Type B pancreatic cell (in vitro differentiated cells): ENCODE data around the gene CMSS1. TPM values are rescaled to one million over a fixed set of nuclear protein-coding genes. Genes with fewer than 3 reads are reported as not detected.
A peak's percentile ranks its signal among the peaks of the same experiment; 100 is the strongest.

Experiments
- DNase-seq: peaks from one replicate; pipeline ENCODE4 v3.0.0; 2021; ENCODE audit warnings: mixed read lengths; ENCODE audit not compliant: unreplicated experiment; ENCODE audit errors: extremely low spot score
- H3K27ac Mint-ChIP-seq: 2 replicates; pipeline ENCODE4 v1.8.0; 2021; ENCODE audit warnings: mild to moderate bottlenecking, mixed read lengths
- H3K27me3 Mint-ChIP-seq: 2 replicates; pipeline ENCODE4 v1.8.0; 2021; ENCODE audit warnings: mixed read lengths
- H3K36me3 Mint-ChIP-seq: 2 replicates; pipeline ENCODE4 v1.8.0; 2021; ENCODE audit warnings: mixed read lengths
- H3K4me1 Mint-ChIP-seq: one replicate; pipeline ENCODE4 v1.8.0; 2021; ENCODE audit warnings: mixed read lengths; ENCODE audit not compliant: unreplicated experiment
- H3K4me3 Mint-ChIP-seq: 2 replicates; pipeline ENCODE4 v1.8.0; 2021; ENCODE audit warnings: mild to moderate bottlenecking, mixed read lengths
- H3K9me3 Mint-ChIP-seq: 2 replicates; pipeline ENCODE4 v1.8.0; 2021; ENCODE audit warnings: mixed read lengths
- CTCF ChIP-seq: fragments of 200-600 bp; sonication (generic); conservative IDR thresholded peaks from 2 replicates; pipeline ENCODE4 v1.5.0; 2021; ENCODE audit warnings: antibody characterized with exemption, mild to moderate bottlenecking
- total RNA-seq: library from RNA; stranded (reverse); gene quantifications from 2 replicates; pipeline ENCODE4 v1.2.1, GENCODE V29; 2021; ENCODE audit warnings: low replicate concordance

The CMSS1 gene
- total RNA-seq, 1 donor from 2014 or later = 34.1 TPM

DNA sequence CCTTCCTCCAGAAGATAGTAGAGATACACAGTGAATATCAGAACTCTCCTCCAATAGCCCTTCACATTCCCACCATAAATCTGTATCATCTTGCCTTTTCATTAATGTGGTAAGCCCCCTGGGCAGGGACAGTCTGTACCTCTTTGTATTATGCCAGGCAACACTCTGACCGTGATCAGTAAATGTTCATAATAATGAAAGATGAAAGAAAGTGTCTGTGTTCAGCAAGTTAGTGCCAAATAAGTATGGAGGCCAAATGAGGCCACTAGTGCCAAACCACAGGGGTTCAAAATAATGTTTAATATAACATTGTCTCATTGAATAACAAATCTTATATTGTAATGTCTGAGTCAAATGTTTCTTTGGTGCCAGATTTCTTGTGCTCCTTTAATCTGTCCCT, 104.3 kb downstream of the CMSS1 start:
- H3K27ac Mint-ChIP-seq = no peak overlapping the region
- H3K9me3 Mint-ChIP-seq = peaks cover 16% of the 10 kb centered on the region
- no peak for DNase-seq
- no peak for TF ChIP-seq CTCF
- no peak overlapping the region for H3K4me3 Mint-ChIP-seq
- peaks cover 18% of the 10 kb centered on the region for H3K36me3 Mint-ChIP-seq
- H3K27me3 Mint-ChIP-seq = no peaks in the 10 kb centered on the region
- peaks cover 19% of the 10 kb centered on the region for H3K4me1 Mint-ChIP-seq

DNA sequence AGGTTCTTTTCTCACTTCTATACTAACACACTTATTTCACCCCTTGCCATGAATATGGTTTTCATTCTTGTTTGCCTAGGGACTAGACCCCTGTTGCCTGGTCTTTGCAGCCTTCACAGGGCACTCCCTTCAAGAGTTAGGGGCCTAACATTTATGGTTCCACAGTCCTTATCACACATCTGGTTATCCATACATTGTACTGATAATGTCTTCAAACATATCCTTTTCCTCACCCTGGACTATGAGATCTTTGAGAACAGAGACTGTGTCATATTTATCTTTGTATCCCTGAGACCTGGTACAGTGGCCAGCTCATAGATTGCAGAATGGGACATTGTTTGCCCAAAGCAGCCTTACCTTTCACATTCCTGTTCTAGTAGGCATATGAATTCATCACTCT, 106.2 kb downstream of the CMSS1 start:
- Mint-ChIP-seq H3K9me3 (peaks cover 9% of the 10 kb centered on the region), H3K27ac (peak overlapping the region; percentile 38), H3K36me3 (peaks cover 15% of the 10 kb centered on the region), H3K4me3 (no peak overlapping the region), H3K4me1 (peaks cover 22% of the 10 kb centered on the region), H3K27me3 (no peaks in the 10 kb centered on the region)
- DNase-seq = no peak
- no peak for TF ChIP-seq CTCF

DNA sequence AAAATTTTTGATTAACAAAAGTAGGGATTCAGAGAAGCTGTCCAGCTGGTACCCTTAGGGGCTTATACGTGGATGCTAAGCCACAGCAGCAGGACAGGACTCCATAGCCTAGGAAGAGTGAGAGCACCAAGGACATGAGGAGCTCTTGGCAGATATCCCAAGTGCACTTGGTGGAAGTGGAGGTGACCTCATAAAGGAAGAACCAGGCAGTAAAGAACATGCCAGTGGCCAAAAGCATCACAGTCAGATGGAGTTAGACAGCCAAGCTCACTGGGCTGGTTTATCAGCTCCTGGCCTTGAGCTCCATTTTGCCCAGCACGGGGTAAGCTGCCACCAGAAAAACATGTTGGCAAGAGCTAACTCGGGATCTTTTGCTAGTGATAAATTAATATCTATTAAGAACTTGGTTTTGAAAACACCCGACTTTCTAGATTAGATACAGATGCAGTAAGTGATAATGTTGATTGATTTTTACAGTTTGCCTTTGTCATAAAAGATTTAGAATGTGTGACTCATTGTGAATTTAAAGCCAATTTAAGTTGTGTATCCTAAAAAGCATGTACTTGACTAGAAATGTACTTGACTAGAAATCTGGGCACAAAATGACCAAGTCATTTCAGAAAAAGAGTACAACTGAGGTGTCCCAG, 108.0 kb downstream of the CMSS1 start:
- no peak for DNase-seq
- TF ChIP-seq CTCF = no peak
- H3K27ac Mint-ChIP-seq = peak overlapping the region; percentile 66
- peaks cover 15% of the 10 kb centered on the region for H3K36me3 Mint-ChIP-seq
- H3K4me3 Mint-ChIP-seq = no peak overlapping the region
- peaks cover 9% of the 10 kb centered on the region for H3K9me3 Mint-ChIP-seq
- H3K4me1 Mint-ChIP-seq = peaks cover 32% of the 10 kb centered on the region
- H3K27me3 Mint-ChIP-seq = no peaks in the 10 kb centered on the region

- Mint-ChIP-seq H3K9me3 (peaks cover 9% of the 10 kb centered on the region), H3K27ac (no peak overlapping the region), H3K4me3 (no peak overlapping the region), H3K27me3 (no peaks in the 10 kb centered on the region), H3K4me1 (peaks cover 25% of the 10 kb centered on the region), H3K36me3 (peaks cover 12% of the 10 kb centered on the region)
- TF ChIP-seq CTCF = no peak
- no peak for DNase-seq
These were observed 110.2 kb downstream of the CMSS1 start for GRCh38 chr3:99927671-99928457.

- Mint-ChIP-seq H3K9me3 (no peaks in the 10 kb centered on the region), H3K27me3 (no peaks in the 10 kb centered on the region), H3K4me1 (peaks cover 25% of the 10 kb centered on the region), H3K36me3 (peaks cover 6% of the 10 kb centered on the region), H3K4me3 (no peak overlapping the region), H3K27ac (peak overlapping the region; percentile 37)
- DNase-seq = no peak
- TF ChIP-seq CTCF = peak; percentile 24
These were observed 111.4 kb downstream of the CMSS1 start for GRCh38 chr3:99928771-99929744.
